HG02973 (cell line): ENCODE results near the gene SPINK7.
"Not testable (repeated sequence)": the region's sequence is repeated elsewhere in the genome, so short reads cannot be mapped to it uniquely, and the experiment has no call there.

Experiments used
- ATAC-seq: cut with Tn5 transposase; IDR thresholded peaks from one replicate; pipeline ENCODE4 v1.9.1; 2021; ENCODE audit warnings: moderate library complexity; ENCODE audit not compliant: unreplicated experiment

Gene SPINK7

DNA sequence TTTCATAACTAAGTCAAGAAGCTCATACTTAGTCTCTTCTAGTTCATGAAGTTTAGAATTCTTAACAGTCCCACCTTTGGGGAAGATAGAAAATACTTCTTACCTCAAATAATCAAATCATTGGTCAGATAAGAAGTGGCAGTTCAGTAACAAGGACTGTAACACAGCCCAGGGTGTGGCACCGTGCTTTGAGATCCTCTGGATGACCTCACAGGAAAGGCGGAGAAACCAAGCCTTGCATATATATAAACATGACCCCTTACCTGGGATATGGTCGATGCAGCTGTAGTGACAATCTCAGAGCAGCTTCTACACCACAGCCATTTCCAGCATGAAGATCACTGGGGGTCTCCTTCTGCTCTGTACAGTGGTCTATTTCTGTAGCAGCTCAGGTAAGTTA, at the start of gene SPINK7:
Gene SPINK7, plus strand, starts transcription at position 271 of the 400 bp plus-strand sequence. Its CDS starts 61 bp downstream, at position 332.
- no peak for ATAC-seq

DNA sequence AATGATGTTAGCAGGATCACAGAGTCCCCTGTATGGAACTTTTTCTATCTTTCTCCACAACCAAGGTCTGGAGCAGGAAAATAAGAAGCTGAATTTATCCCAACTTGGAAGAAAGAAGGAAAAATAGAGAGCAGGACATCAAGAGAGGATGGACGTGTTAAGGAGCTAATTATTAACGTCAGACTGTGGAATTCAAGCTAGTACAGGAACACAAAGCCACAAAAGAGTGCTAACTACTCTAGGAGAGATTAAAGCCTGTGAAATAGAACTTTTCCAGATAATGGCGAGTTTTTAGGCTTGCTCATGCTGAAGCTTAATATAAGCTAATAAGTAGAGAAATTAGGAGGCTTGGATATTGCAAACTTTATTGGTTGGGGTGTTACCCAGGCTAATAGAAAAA, 44.3 kb upstream of the SPINK7 start:
- no peak for ATAC-seq

GRCh38 chr5:148268566-148268965, 43.7 kb upstream of the SPINK7 start, which contains the start of gene SPINK13:
Gene SPINK13 (plus strand): TSS chr5:148268794. CDS start chr5:148270073, 1,279 bp downstream.
- no peak for ATAC-seq

DNA sequence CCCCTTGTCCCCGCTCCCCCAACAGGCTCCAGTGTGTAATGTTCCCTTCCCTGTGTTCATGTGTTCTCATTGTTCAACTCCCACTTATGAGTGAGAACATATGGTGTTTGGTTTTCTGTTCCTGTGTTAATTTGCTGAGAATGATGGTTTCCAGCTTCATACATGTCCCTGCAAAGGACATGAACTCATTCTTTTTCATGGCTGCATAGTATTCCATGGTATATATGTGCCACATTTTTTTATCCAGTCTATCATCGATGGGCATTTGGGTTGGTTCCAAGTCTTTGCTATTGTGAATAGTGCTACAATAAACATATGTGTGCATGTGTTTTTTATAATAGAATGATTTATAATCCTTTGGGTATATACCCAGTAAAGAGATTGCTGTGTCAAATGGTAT, 37.1 kb upstream of the SPINK7 start:
- not testable (repeated sequence) for ATAC-seq

- ATAC-seq = not testable (repeated sequence)
Measured at GRCh38 chr5:148280893-148281292, 31.3 kb upstream of the SPINK7 start.

DNA sequence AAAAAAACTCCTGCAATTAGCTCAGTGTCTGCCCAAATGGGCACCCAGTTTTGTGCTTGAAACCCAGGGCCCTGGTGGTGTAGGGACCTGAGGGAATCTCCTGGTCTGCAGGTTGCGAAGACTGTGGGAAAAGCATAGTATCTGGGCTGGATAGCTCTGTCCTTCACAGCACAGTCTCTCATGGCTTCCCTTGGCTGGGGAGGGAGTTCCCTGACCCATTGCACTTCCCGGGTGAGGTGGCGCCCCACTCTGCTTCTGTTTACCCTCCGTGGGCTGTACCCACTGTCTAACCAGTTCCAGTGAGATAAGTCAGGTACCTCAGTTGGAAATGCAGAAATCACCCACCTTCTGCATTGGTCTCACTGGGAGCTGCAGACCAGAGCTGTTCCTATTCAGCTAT, 30.9 kb upstream of the SPINK7 start:
- ATAC-seq = not testable (repeated sequence)

- no peak for ATAC-seq
Measured at GRCh38 chr5:148290271-148291195, 21.7 kb upstream of the SPINK7 start.

GRCh38 chr5:148297731-148298130, 14.5 kb upstream of the SPINK7 start:
- no peak for ATAC-seq

GRCh38 chr5:148306446-148306845, 5.8 kb upstream of the SPINK7 start:
- ATAC-seq = no peak

DNA sequence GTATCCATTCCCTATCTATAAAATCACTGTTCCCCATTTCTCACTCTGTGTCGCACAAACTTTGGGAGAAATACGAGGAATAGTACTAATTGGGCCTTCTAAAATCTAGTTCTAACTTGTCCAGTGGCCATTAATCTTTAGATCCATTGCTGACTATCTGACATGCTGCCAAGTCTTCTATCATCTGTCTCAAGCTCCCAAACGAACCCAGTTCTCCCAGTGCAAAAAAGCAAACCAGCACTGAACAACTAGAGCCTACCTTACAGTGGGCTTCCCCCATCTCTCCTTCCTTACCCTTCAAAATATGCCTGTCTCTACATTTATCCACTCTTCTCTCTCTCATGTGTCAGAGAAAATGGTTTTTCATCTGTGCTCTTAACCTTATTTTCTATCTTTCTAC, 3.2 kb upstream of the SPINK7 start:
- no peak for ATAC-seq

DNA sequence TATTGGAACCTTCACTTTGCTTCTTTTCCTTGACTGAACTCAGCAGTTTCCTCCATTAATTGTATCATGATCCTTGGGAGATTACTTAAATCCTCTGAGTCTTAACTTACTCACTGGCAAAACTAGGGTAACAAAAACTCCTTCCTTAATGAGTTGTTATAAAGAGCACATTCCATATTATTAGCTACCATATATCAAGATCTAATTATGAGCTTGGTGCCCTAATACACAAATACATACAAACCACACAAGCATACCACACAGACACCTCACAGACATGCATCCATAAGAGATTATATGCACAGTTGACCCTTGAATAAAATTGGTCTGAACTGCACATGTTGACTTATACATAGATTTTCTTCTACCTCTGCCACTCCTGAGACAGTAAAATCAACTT, 2.5 kb upstream of the SPINK7 start:
- ATAC-seq = no peak

DNA sequence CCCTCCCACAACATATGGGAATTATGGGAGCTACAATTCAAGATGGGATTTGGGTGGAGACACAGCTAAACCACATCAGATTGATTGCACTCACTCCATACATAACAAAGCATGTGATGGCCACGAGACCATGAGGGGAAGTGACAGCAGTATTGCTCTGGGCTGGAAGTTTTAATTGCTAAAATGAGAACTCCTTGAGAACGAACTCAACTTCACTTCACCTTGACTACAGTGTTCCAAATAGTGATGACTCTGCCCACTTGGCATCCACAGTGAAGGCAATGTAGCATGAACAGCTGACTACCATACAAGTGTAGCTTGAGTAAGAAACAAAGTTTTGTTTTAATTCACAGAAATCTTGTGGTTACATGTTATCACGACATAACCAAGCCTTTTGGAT, 739 bp upstream of the SPINK7 start:
- ATAC-seq = no peak

DNA sequence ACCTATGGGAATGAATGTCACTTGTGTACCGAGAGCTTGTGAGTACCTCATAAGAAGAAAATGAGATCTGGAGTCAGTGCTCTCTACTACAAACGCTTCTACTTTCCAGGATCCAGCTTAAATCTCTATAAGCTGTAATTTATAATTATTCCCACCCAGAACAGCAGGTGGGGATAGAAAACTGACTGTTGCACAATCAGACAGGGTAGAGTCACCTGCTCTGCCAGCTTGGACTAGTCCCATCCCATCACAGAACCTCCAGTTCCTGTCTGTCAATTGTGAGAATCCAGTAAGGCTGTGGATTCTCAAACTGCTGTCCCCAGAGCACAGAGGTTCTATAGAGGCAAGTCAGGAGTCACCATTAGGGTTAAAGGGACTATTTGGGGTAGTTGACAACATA, 2.0 kb downstream of the SPINK7 start:
- no peak for ATAC-seq

- no peak for ATAC-seq
Measured at GRCh38 chr5:148314731-148315130, 2.5 kb downstream of the SPINK7 start.

- ATAC-seq = not testable (repeated sequence)
Measured at GRCh38 chr5:148320011-148320963, 8.1 kb downstream of the SPINK7 start.

- no peak for ATAC-seq
Measured at GRCh38 chr5:148333262-148333849, 21.1 kb downstream of the SPINK7 start.

DNA sequence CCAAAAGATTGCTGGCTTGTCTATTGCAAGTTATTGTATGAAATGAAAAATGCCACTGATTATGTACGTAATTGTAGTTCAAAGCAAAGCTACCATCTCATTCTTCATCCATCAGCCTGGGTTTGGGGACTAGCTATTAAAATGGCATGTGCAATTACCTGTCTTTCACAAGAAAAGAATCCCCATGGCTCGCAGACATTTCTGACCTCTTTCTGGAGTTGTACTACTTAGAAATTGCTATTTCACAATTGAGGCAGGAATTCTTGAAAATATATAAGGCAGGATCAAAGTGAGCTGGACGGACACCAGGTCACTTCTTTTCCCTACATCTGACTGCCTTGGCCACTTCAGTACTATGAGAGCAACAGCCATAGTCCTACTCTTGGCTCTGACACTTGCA, 23.0 kb downstream of the SPINK7 start, which contains the start of gene SPINK9:
Gene SPINK9, plus strand, starts transcription at position 301 of the 400 bp plus-strand sequence. Its CDS starts 55 bp downstream, at position 356.
- ATAC-seq = no peak

- ATAC-seq = peak; percentile 73
Measured at GRCh38 chr5:148336704-148337435, 24.6 kb downstream of the SPINK7 start.

GRCh38 chr5:148342371-148343045, 30.3 kb downstream of the SPINK7 start:
- no peak for ATAC-seq

- ATAC-seq = no peak
Measured at GRCh38 chr5:148343046-148343407, 30.8 kb downstream of the SPINK7 start.
